RKO (cell line): ENCODE results near the gene ST6GALNAC6.

Source experiments
- DNase-seq: peaks from one replicate; pipeline ENCODE4 v3.0.0-alpha.2; 2016; ENCODE audit warnings: low spot score

Gene ST6GALNAC6

GRCh38 chr9:127899128-127899943 is at the start of gene ST6GALNAC6:
ST6GALNAC6 (minus strand) TSS chr9:127899603; CDS start chr9:127897981, 1,622 bp downstream.
- DNase-seq: peak; percentile 87

GRCh38 chr9:127947841-127948710 is 48.7 kb upstream of the ST6GALNAC6 start:
- no peak for DNase-seq

- no peak for DNase-seq
Measured at GRCh38 chr9:127946728-127947127, 47.3 kb upstream of the ST6GALNAC6 start.

- DNase-seq: no peak
Measured at GRCh38 chr9:127945942-127946341, 46.5 kb upstream of the ST6GALNAC6 start.

GRCh38 chr9:127945338-127945737 is 45.9 kb upstream of the ST6GALNAC6 start:
- no peak for DNase-seq

- no peak for DNase-seq
Measured at GRCh38 chr9:127944586-127945218, 45.3 kb upstream of the ST6GALNAC6 start.

GRCh38 chr9:127943731-127944144 is 44.3 kb upstream of the ST6GALNAC6 start:
- DNase-seq: peak; percentile 83

- no peak for DNase-seq
Measured at GRCh38 chr9:127943011-127943662, 43.7 kb upstream of the ST6GALNAC6 start.

GRCh38 chr9:127942216-127943010 is 43.0 kb upstream of the ST6GALNAC6 start:
- peak; percentile 88 for DNase-seq

- DNase-seq: no peak
Measured at GRCh38 chr9:127941961-127942215, 42.5 kb upstream of the ST6GALNAC6 start.

- no peak for DNase-seq
Measured at GRCh38 chr9:127941062-127941960, 41.9 kb upstream of the ST6GALNAC6 start.

GRCh38 chr9:127940593-127940992 is 41.2 kb upstream of the ST6GALNAC6 start:
- no peak for DNase-seq

- no peak for DNase-seq
Measured at GRCh38 chr9:127938298-127938690, 38.9 kb upstream of the ST6GALNAC6 start.

- DNase-seq: peak; percentile 97
Measured at GRCh38 chr9:127937388-127938297, 38.2 kb upstream of the ST6GALNAC6 start, which contains the start of gene DPM2. DPM2 (minus strand) TSS chr9:127937854; CDS start chr9:127937820, 34 bp downstream.

- peak; percentile 70 for DNase-seq
Measured at GRCh38 chr9:127937056-127937387, 37.6 kb upstream of the ST6GALNAC6 start.

- DNase-seq: peak; percentile 71
Measured at GRCh38 chr9:127936347-127936852, 37.0 kb upstream of the ST6GALNAC6 start.

- peak; percentile 94 for DNase-seq
Measured at GRCh38 chr9:127935765-127936221, 36.4 kb upstream of the ST6GALNAC6 start.

GRCh38 chr9:127934986-127935385 is 35.6 kb upstream of the ST6GALNAC6 start:
- DNase-seq: no peak

- DNase-seq: no peak
Measured at GRCh38 chr9:127934248-127934647, 34.8 kb upstream of the ST6GALNAC6 start.
